MM.1S (cell line): ENCODE results near the gene RAD9B.

Experiments
- DNase-seq: peaks from one replicate; pipeline ENCODE4 v3.0.0-alpha.2; 2015
- H2AFZ ChIP-seq: fragments of 300-600 bp; sonication (generic); 2 replicates; pipeline ENCODE4 v1.6.0; 2016; ENCODE audit warnings: antibody characterized with exemption, low read length
- H3F3A ChIP-seq: fragments of 300-600 bp; sonication (generic); 2 replicates; pipeline ENCODE4 v1.6.1; 2016; ENCODE audit warnings: mild to moderate bottlenecking, antibody characterized with exemption, low read length, moderate library complexity, mixed read lengths; ENCODE audit not compliant: insufficient read depth
- H3K27ac ChIP-seq: fragments of 300-600 bp; sonication (generic); 2 replicates; pipeline ENCODE4 v1.5.1; 2016; ENCODE audit warnings: mild to moderate bottlenecking, low read length
- H3K27me3 ChIP-seq: fragments of 300-600 bp; sonication (generic); replicated peaks from 2 replicates; pipeline ENCODE4 v1.6.0; 2016; ENCODE audit warnings: low read length; ENCODE audit not compliant: insufficient read depth
- H3K36me3 ChIP-seq: fragments of 300-600 bp; sonication (generic); replicated peaks from 2 replicates; pipeline ENCODE4 v1.6.1; 2016; ENCODE audit warnings: mild to moderate bottlenecking, low read length, mixed read lengths; ENCODE audit not compliant: insufficient read depth
- H3K4me1 ChIP-seq: fragments of 300-600 bp; sonication (generic); 2 replicates; pipeline ENCODE4 v1.6.1; 2016; ENCODE audit warnings: low read length, mixed read lengths
- H3K4me2 ChIP-seq: fragments of 300-600 bp; sonication (generic); 2 replicates; pipeline ENCODE4 v1.6.0; 2016; ENCODE audit warnings: low read depth, low read length
- H3K4me3 ChIP-seq: fragments of 300-600 bp; sonication (generic); 2 replicates; pipeline ENCODE4 v1.5.1; 2016; ENCODE audit warnings: low read length, mixed read lengths
- H3K79me2 ChIP-seq: fragments of 300-600 bp; sonication (generic); 2 replicates; pipeline ENCODE4 v1.6.1; 2016; ENCODE audit warnings: mixed run types, low read length, mixed read lengths
- H3K9ac ChIP-seq: fragments of 300-600 bp; sonication (generic); 2 replicates; pipeline ENCODE4 v1.6.1; 2016; ENCODE audit warnings: low read length, mixed read lengths
- H3K9me2 ChIP-seq: fragments of 300-600 bp; sonication (generic); replicated peaks from 2 replicates; pipeline ENCODE4 v1.6.1; 2016; ENCODE audit warnings: mild to moderate bottlenecking, low read length, mixed read lengths; ENCODE audit not compliant: insufficient read depth
- H3K9me3 ChIP-seq: fragments of 300-600 bp; sonication (generic); replicated peaks from 2 replicates; pipeline ENCODE4 v1.6.1; 2016; ENCODE audit warnings: mild to moderate bottlenecking, low read length, mixed read lengths; ENCODE audit not compliant: insufficient read depth
- H4K20me1 ChIP-seq: fragments of 300-600 bp; sonication (generic); 2 replicates; pipeline ENCODE4 v1.6.1; 2016; ENCODE audit warnings: mild to moderate bottlenecking, low read length, moderate library complexity, mixed read lengths; ENCODE audit not compliant: insufficient read depth
- CTCF ChIP-seq: fragments of 300-600 bp; sonication (generic); IDR thresholded peaks from 2 replicates; pipeline ENCODE4 v1.5.1; 2016; ENCODE audit warnings: antibody characterized with exemption, low read length, mixed read lengths
- EZH2 ChIP-seq: fragments of 300-600 bp; sonication (generic); optimal IDR thresholded peaks from 2 replicates; pipeline ENCODE3; 2017; ENCODE audit warnings: low read depth, mild to moderate bottlenecking, antibody characterized with exemption, low read length, mixed read lengths
- EZH2phosphoT487 ChIP-seq: fragments of 300-600 bp; sonication (generic); IDR thresholded peaks from 2 replicates; pipeline ENCODE4 v1.6.1; 2018; ENCODE audit warnings: antibody characterized with exemption, low read length

RAD9B gene

GRCh38 chr12:110533607-110534006, 31.5 kb downstream of the RAD9B start:
- Histone ChIP-seq H3K9me3 (no peaks in the 10 kb centered on the region), H3K4me1 (peaks cover 22% of the 10 kb centered on the region), H3K27ac (no peak overlapping the region), H3K36me3 (no peaks in the 10 kb centered on the region), H2AFZ (no peak overlapping the region), H3K79me2 (no peaks in the 10 kb centered on the region), H4K20me1 (no peaks in the 10 kb centered on the region), H3K4me2 (no peak overlapping the region), H3K27me3 (no peaks in the 10 kb centered on the region), H3K4me3 (no peak overlapping the region), H3F3A (no peaks in the 10 kb centered on the region), H3K9ac (no peak overlapping the region), H3K9me2 (no peaks in the 10 kb centered on the region)
- no peak for TF ChIP-seq EZH2
- TF ChIP-seq CTCF = no peak
- TF ChIP-seq EZH2phosphoT487 = no peak
- no peak for DNase-seq

- Histone ChIP-seq H3K27ac (no peak overlapping the region), H3K79me2 (no peaks in the 10 kb centered on the region), H3K9me2 (no peaks in the 10 kb centered on the region), H3K9ac (no peak overlapping the region), H3K4me3 (no peak overlapping the region), H3K9me3 (no peaks in the 10 kb centered on the region), H2AFZ (no peak overlapping the region), H3F3A (no peaks in the 10 kb centered on the region), H4K20me1 (no peaks in the 10 kb centered on the region), H3K27me3 (no peaks in the 10 kb centered on the region), H3K4me2 (no peak overlapping the region), H3K36me3 (no peaks in the 10 kb centered on the region), H3K4me1 (peaks cover 22% of the 10 kb centered on the region)
- no peak for DNase-seq
- TF ChIP-seq CTCF (no peak), EZH2phosphoT487 (no peak), EZH2 (no peak)
Measured at GRCh38 chr12:110534811-110535210, 32.7 kb downstream of the RAD9B start.

- Histone ChIP-seq H3K4me1 (peaks cover 16% of the 10 kb centered on the region), H3K4me3 (no peak overlapping the region), H4K20me1 (no peaks in the 10 kb centered on the region), H3K36me3 (no peaks in the 10 kb centered on the region), H3K27ac (no peak overlapping the region), H3K9me3 (no peaks in the 10 kb centered on the region), H3F3A (no peaks in the 10 kb centered on the region), H3K9me2 (no peaks in the 10 kb centered on the region), H3K79me2 (no peaks in the 10 kb centered on the region; the same call in 1 of the 2 replicates), H3K27me3 (no peaks in the 10 kb centered on the region), H2AFZ (no peak overlapping the region), H3K4me2 (no peak overlapping the region), H3K9ac (no peak overlapping the region)
- TF ChIP-seq CTCF = no peak
- no peak for TF ChIP-seq EZH2phosphoT487
- no peak for TF ChIP-seq EZH2
- no peak for DNase-seq
Measured at GRCh38 chr12:110536834-110537604, 34.9 kb downstream of the RAD9B start.
